Fibroblast of gingiva (primary cell): ENCODE results near the gene CLDN5.
A peak's percentile ranks its signal among the peaks of the same experiment; 100 is the strongest.

Experiments used
- DNase-seq: peaks from one replicate; pipeline ENCODE4 v3.0.0-alpha.2; 2011; ENCODE audit warnings: low read depth

Gene CLDN5

GRCh38 chr22:19479355-19480172 lies 44.6 kb downstream of the CLDN5 start, which contains the start of gene CDC45:
CDC45 (plus strand) TSS chr22:19479920; CDS start chr22:19479969, 49 bp downstream.
- DNase-seq: peak; percentile 98

GRCh38 chr22:19478901-19479354 lies 45.3 kb downstream of the CLDN5 start, which contains the start of gene UFD1:
UFD1 (minus strand) TSS chr22:19479193; CDS start chr22:19479085, 108 bp downstream.
- peak; percentile 80 for DNase-seq

DNA sequence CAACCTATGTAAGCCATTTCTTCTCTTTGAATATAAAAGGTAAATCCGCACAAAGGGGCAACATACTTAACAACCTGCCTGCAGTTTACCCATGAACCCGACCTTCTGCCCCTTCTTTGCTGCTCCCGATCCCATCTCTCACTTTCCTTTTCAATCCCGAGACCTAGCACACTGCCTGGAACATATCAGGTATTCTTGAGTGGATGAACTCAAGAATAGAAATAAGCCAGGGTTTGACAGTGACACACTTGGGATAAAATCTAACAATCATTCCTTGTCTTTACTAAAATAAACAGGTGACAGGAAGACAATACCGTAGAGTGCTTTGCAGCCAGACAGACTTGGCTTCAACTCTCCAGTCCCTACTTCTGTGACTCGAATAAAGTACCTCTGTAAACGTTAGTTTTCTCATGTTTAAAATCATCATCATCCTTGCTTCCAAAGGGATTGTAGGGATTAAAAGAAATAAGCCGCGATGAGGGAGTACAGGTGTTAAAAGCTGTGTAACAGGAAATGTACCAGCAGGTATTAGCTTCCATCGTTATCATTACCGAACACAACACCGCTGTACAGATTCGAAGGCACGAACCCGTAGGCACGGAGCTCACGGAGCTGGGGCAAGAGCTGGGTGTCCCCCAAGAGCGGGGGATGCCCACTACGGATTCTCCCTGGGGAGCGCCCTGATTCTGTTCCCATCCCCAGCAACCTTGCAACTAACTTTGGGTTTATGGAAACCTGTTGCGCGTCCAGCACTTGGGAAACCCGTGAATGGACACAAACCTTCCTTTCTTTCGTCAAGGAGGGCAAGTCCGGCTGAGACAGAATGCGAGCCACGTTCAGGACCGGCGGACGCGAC lies 45.9 kb downstream of the CLDN5 start:
- no peak for DNase-seq

GRCh38 chr22:19477321-19478044 lies 46.7 kb downstream of the CLDN5 start:
- peak; percentile 24 for DNase-seq

DNA sequence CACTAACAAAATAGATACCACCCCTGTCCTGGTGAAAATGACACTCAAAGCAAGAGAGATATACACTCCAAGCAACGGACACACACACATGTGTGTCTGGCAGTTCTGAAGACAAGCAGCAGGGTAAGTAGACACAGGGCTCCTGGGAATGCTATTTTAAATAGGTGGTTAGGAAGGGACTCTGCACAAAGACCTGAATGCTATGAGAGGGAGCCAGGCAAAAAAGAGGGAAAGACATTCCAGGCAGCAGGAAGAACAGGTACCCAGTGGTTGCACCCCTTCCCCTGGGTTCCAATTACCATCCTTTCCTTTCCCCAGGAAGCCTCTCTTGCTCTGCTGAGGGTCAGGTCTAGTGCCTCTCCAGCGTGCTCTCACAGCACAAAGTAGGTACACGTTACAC lies 48.2 kb downstream of the CLDN5 start:
- DNase-seq: no peak

DNA sequence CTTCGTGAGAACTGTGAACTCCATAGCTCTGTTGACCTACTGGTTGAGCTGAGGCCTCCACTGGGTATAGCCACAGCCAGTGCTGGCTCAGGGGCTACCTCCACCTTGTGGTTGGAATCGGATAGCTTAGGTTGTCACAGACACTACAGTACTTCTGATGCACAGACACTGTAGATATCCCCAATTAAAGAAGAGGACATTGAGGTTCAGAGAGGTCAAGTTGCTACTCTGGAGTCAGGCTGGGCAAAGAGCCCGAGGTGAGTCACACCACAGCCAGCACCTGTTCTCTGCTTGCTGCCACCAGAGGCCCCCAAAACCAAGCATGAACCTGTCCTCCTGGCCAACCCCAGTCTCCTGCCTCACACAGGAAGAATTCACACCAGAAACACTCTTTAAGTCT lies 50.6 kb downstream of the CLDN5 start:
- DNase-seq: no peak
